ENCODE results near the gene ATF1. TPM values are rescaled to one million over a fixed set of nuclear protein-coding genes. Genes with fewer than 3 reads are reported as not detected.

Gene ATF1
- total and polyA plus RNA-seq, 2 donors from 2014 or later, result 13.9 to 29.0 TPM

GRCh38 chr12:50749459-50749882 lies 14.4 kb upstream of the ATF1 start:
- intact Hi-C loops (cut with DNase I), result no loop called here
- no peak for FAIRE-seq
- no peak overlapping the region for H3K9ac ChIP-seq (ENCODE audit: low read length in 3 of 3)
- no peak overlapping the region for H3K4me3 ChIP-seq (ENCODE audit: low read length in 3 of 3)
- H3K36me3 ChIP-seq (ENCODE audit: control insufficient read depth in 2 of 3, insufficient read depth in 3 of 3, low read length in 3 of 3), result peaks cover 0 to 15% (median 14%) of the 10 kb centered on the region in 3 donors
- TF ChIP-seq, protein P1, sequence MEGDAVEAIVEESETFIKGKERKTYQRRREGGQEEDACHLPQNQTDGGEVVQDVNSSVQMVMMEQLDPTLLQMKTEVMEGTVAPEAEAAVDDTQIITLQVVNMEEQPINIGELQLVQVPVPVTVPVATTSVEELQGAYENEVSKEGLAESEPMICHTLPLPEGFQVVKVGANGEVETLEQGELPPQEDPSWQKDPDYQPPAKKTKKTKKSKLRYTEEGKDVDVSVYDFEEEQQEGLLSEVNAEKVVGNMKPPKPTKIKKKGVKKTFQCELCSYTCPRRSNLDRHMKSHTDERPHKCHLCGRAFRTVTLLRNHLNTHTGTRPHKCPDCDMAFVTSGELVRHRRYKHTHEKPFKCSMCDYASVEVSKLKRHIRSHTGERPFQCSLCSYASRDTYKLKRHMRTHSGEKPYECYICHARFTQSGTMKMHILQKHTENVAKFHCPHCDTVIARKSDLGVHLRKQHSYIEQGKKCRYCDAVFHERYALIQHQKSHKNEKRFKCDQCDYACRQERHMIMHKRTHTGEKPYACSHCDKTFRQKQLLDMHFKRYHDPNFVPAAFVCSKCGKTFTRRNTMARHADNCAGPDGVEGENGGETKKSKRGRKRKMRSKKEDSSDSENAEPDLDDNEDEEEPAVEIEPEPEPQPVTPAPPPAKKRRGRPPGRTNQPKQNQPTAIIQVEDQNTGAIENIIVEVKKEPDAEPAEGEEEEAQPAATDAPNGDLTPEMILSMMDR (IDR thresholded peaks at IDR 0.05; ENCODE audit: borderline replicate concordance, extremely low read depth, insufficient read depth), result no peak
- H3K9me3 ChIP-seq (ENCODE audit: control insufficient read depth in 2 of 3, insufficient read depth in 1 of 3, low read length in 3 of 3), result no peaks in the 10 kb centered on the region
- no peak overlapping the region for H3K27ac ChIP-seq (ENCODE audit: low read depth in 2 of 2, low read length in 2 of 2)
- no peak for DNase-seq
- H3K4me1 ChIP-seq (ENCODE audit: control insufficient read depth in 2 of 3, insufficient read depth in 2 of 3, low read depth in 1 of 3, low read length in 3 of 3), result no peaks in the 10 kb centered on the region
- no peaks in the 10 kb centered on the region for H3K27me3 ChIP-seq (ENCODE audit: control insufficient read depth, insufficient read depth, low read length)

- TF ChIP-seq, protein P1 (IDR thresholded peaks at IDR 0.05; ENCODE audit: borderline replicate concordance, extremely low read depth, insufficient read depth), result no peak
- intact Hi-C loops (cut with DNase I), result no loop called here
- Histone ChIP-seq H3K4me1 (ENCODE audit: control insufficient read depth in 2 of 3, insufficient read depth in 2 of 3, low read depth in 1 of 3, low read length in 3 of 3) (no peaks in the 10 kb centered on the region), H3K36me3 (ENCODE audit: control insufficient read depth in 2 of 3, insufficient read depth in 3 of 3, low read length in 3 of 3) (peaks cover 0 to 8% (median 6%) of the 10 kb centered on the region in 3 donors), H3K9ac (ENCODE audit: low read length in 3 of 3) (no peak overlapping the region), H3K27me3 (ENCODE audit: control insufficient read depth, insufficient read depth, low read length) (no peaks in the 10 kb centered on the region), H3K4me3 (ENCODE audit: low read length in 3 of 3) (no peak overlapping the region), H3K27ac (ENCODE audit: low read depth in 2 of 2, low read length in 2 of 2) (no peak overlapping the region), H3K9me3 (ENCODE audit: control insufficient read depth in 2 of 3, insufficient read depth in 1 of 3, low read length in 3 of 3) (no peaks in the 10 kb centered on the region)
- DNase-seq (no peak), FAIRE-seq (no peak)
Measured at GRCh38 chr12:50750366-50750765, 13.5 kb upstream of the ATF1 start.

- Histone ChIP-seq H3K4me3 (ENCODE audit: low read length in 3 of 3) (no peak overlapping the region), H3K9me3 (ENCODE audit: control insufficient read depth in 2 of 3, insufficient read depth in 1 of 3, low read length in 3 of 3) (no peaks in the 10 kb centered on the region), H3K9ac (ENCODE audit: low read length in 3 of 3) (no peak overlapping the region), H3K27ac (ENCODE audit: low read depth in 2 of 2, low read length in 2 of 2) (no peak overlapping the region), H3K4me1 (ENCODE audit: control insufficient read depth in 2 of 3, insufficient read depth in 2 of 3, low read depth in 1 of 3, low read length in 3 of 3) (no peaks in the 10 kb centered on the region), H3K36me3 (ENCODE audit: control insufficient read depth in 2 of 3, insufficient read depth in 3 of 3, low read length in 3 of 3) (peaks cover 0 to 3% (median 0%) of the 10 kb centered on the region in 3 donors), H3K27me3 (ENCODE audit: control insufficient read depth, insufficient read depth, low read length) (no peaks in the 10 kb centered on the region)
- DNase-seq (no peak), FAIRE-seq (no peak)
- intact Hi-C loops (cut with DNase I), result no loop called here
- TF ChIP-seq, protein P1 (IDR thresholded peaks at IDR 0.05; ENCODE audit: borderline replicate concordance, extremely low read depth, insufficient read depth), result no peak
Measured at GRCh38 chr12:50751948-50752721, 11.8 kb upstream of the ATF1 start.

Data from kidney (tissue), 14 donors.